SK-N-SH treated with all-trans-retinoic acid at 6 μM for 48 hours (cell line): ENCODE data around the gene MUSK.

Experiments
- ARNTL ChIP-seq: fragments of 450-650 bp; formaldehyde crosslinking; IDR thresholded peaks from 2 replicates; pipeline ENCODE4 v1.5.0; 2020; ENCODE audit warnings: low read depth, mild to moderate bottlenecking, moderate library complexity, borderline replicate concordance
- ISL1 ChIP-seq: fragments of 250-450 bp; sonication (Bioruptor Pico); IDR thresholded peaks from 2 replicates; pipeline ENCODE4 v2.1.2; 2022; ENCODE audit warnings: mild to moderate bottlenecking, moderate library complexity
- SNAI2 ChIP-seq: fragments of 250-450 bp; sonication (Bioruptor Pico); IDR thresholded peaks from 2 replicates; pipeline ENCODE4 v1.5.0; 2020; ENCODE audit warnings: mild to moderate bottlenecking, moderate library complexity
- ZFP3 ChIP-seq: fragments of 250-450 bp; sonication (Bioruptor Pico); IDR thresholded peaks from 2 replicates; pipeline ENCODE4 v1.5.0; 2020; ENCODE audit warnings: mild to moderate bottlenecking, moderate library complexity
- ZFP30 ChIP-seq: fragments of 450-650 bp; formaldehyde crosslinking; IDR thresholded peaks from 2 replicates; pipeline ENCODE4 v1.5.0; 2022; ENCODE audit warnings: mild to moderate bottlenecking, moderate library complexity
- ZNF565 ChIP-seq: fragments of 450-650 bp; formaldehyde crosslinking; conservative IDR thresholded peaks from 2 replicates; pipeline ENCODE4 v1.5.0; 2020; ENCODE audit warnings: low read depth, mild to moderate bottlenecking, moderate library complexity
- ZNF8 ChIP-seq: fragments of 450-650 bp; formaldehyde crosslinking; IDR thresholded peaks from 2 replicates; pipeline ENCODE4 v1.5.0; 2020; ENCODE audit warnings: mild to moderate bottlenecking, moderate library complexity
- TF ChIP-seq, protein P1 (sequence below): fragments of 250-450 bp; sonication (Bioruptor Pico); IDR thresholded peaks from 2 replicates; pipeline ENCODE4 v1.8.0; 2020; ENCODE audit warnings: mild to moderate bottlenecking, moderate library complexity, borderline replicate concordance

DNA sequence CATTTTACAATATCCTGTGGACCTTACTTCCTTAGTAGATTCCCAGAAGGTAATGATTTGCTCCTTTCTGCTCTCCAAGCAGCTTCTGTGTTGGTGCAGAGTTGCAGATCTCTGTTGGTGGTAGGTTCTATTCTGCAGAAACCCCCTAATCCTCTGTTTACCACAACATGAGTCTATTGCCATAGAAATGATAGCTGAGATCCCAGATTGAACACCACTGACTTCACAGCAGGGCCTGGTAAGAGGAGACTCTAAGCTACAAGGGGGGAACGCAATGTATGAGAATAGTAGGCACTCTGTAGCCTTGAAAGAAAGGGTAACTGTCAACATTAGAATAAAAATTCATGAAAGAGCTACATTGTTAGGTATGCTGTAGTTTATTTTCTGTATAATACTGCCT lies 59.5 kb downstream of the MUSK start:
- TF ChIP-seq ZFP30 (CRISPR knock-in tag) (no peak), SNAI2 (CRISPR knock-in tag) (no peak), ARNTL (CRISPR knock-in tag) (no peak), ZNF565 (CRISPR knock-in tag) (no peak), ZNF8 (no peak), ISL1 (CRISPR knock-in tag) (no peak), ZFP3 (CRISPR knock-in tag) (no peak)
- TF ChIP-seq, protein P1, sequence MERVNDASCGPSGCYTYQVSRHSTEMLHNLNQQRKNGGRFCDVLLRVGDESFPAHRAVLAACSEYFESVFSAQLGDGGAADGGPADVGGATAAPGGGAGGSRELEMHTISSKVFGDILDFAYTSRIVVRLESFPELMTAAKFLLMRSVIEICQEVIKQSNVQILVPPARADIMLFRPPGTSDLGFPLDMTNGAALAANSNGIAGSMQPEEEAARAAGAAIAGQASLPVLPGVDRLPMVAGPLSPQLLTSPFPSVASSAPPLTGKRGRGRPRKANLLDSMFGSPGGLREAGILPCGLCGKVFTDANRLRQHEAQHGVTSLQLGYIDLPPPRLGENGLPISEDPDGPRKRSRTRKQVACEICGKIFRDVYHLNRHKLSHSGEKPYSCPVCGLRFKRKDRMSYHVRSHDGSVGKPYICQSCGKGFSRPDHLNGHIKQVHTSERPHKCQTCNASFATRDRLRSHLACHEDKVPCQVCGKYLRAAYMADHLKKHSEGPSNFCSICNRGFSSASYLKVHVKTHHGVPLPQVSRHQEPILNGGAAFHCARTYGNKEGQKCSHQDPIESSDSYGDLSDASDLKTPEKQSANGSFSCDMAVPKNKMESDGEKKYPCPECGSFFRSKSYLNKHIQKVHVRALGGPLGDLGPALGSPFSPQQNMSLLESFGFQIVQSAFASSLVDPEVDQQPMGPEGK (CRISPR knock-in tag): no peak
